GM10248 (cell line): ENCODE results near the gene GTF2IRD1.

ENCODE experiments used
- CTCF ChIA-PET: fragments of 300-600 bp; sonication (Branson Sonifier 250); formaldehyde crosslinking; extraction: SDS; loops from one replicate; lab custom pipeline; 2021; ENCODE audit warnings: antibody characterized with exemption; lab: Yijun Ruan, JAX
- POLR2A ChIA-PET: fragments of 350-650 bp; sonication (Branson Sonifier 250); formaldehyde crosslinking; extraction: SDS; loops from one replicate; lab custom pipeline; 2020; ENCODE audit warnings: antibody characterized with exemption; lab: Yijun Ruan, JAX
- DNase-seq: peaks from one replicate; pipeline ENCODE4 v3.0.0; 2012; ENCODE audit errors: extremely low spot score
- CTCF ChIP-seq: IDR thresholded peaks from 2 replicates; pipeline ENCODE4 v1.5.1; 2012; ENCODE audit warnings: mild to moderate bottlenecking, low read depth; ENCODE audit errors: extremely low read depth, missing control alignments, control extremely low read depth

The GTF2IRD1 gene

GRCh38 chr7:74569501-74570075, 115.9 kb downstream of the GTF2IRD1 start:
- no peak for DNase-seq
- ChIA-PET CTCF (interaction anchor here (1.5 kb wide), 2 partner anchors 11 to 152 kb away, joined by 3 read pairs; no protein-coding TSS in a partner anchor), POLR2A (no interaction called here)
- TF ChIP-seq CTCF = no peak

GRCh38 chr7:74570533-74571156, 116.9 kb downstream of the GTF2IRD1 start:
- TF ChIP-seq CTCF = no peak
- ChIA-PET POLR2A (no interaction called here), CTCF (interaction anchor here (1.4 to 1.8 kb wide), 3 partner anchors 14 to 154 kb away, joined by 3 to 5 read pairs (median 4); no protein-coding TSS in a partner anchor)
- no peak for DNase-seq

- DNase-seq = no peak
- ChIA-PET CTCF (interaction anchor here (1.2 to 1.5 kb wide), 3 partner anchors 10 to 37 kb away, joined by 3 read pairs; no protein-coding TSS in a partner anchor), POLR2A (no interaction called here)
- TF ChIP-seq CTCF = no peak
Measured at GRCh38 chr7:74572301-74572979, 118.7 kb downstream of the GTF2IRD1 start.

- POLR2A ChIA-PET = interaction anchor here (0.6 kb wide), 1 partner anchor 220 kb away, joined by 3 read pairs; no protein-coding TSS in a partner anchor
- CTCF ChIA-PET = interaction anchor here (1.5 kb wide), 1 partner anchor 11 kb away, joined by 3 read pairs; no protein-coding TSS in a partner anchor
- no peak for TF ChIP-seq CTCF
- no peak for DNase-seq
Measured at GRCh38 chr7:74573512-74573911, 119.8 kb downstream of the GTF2IRD1 start.

GRCh38 chr7:74575083-74575784, 121.5 kb downstream of the GTF2IRD1 start:
- POLR2A ChIA-PET = no interaction called here
- DNase-seq = no peak
- CTCF ChIA-PET = interaction anchor here (0.9 to 6.1 kb wide), 2 partner anchors 9 to 12 kb away, joined by 4 to 30 read pairs; no protein-coding TSS in a partner anchor
- no peak for TF ChIP-seq CTCF

- ChIA-PET POLR2A (no interaction called here), CTCF (interaction anchor here (0.9 to 6.1 kb wide), 2 partner anchors 9 to 11 kb away, joined by 4 to 30 read pairs; no protein-coding TSS in a partner anchor)
- TF ChIP-seq CTCF = no peak
- DNase-seq = no peak
Measured at GRCh38 chr7:74575811-74576210, 122.1 kb downstream of the GTF2IRD1 start.
